ENCODE measurements around the gene AKAP12.

- no peak for TF ChIP-seq EZH2 (IDR thresholded peaks at IDR 0.05; ENCODE audit: borderline replicate concordance, low read depth, low read length, severe bottlenecking)
- no peak for TF ChIP-seq CTCF (IDR thresholded peaks at IDR 0.05; ENCODE audit: borderline replicate concordance, extremely low read depth, low read length, poor library complexity, severe bottlenecking)
Measured at GRCh38 chr6:151400473-151400872, 160.7 kb downstream of the AKAP12 start.
